GM11168 (cell line): ENCODE measurements around the gene RBM28.

Experiments used
- in situ Hi-C: fragments of 300-500 bp; cut with MboI; formaldehyde crosslinking; loops from one replicate; pipeline ENCODE4 v1.12.0; 2022; ENCODE audit warnings: low sequenced_read_pairs; ENCODE audit not compliant: unreplicated experiment

RBM28 gene, protein sequence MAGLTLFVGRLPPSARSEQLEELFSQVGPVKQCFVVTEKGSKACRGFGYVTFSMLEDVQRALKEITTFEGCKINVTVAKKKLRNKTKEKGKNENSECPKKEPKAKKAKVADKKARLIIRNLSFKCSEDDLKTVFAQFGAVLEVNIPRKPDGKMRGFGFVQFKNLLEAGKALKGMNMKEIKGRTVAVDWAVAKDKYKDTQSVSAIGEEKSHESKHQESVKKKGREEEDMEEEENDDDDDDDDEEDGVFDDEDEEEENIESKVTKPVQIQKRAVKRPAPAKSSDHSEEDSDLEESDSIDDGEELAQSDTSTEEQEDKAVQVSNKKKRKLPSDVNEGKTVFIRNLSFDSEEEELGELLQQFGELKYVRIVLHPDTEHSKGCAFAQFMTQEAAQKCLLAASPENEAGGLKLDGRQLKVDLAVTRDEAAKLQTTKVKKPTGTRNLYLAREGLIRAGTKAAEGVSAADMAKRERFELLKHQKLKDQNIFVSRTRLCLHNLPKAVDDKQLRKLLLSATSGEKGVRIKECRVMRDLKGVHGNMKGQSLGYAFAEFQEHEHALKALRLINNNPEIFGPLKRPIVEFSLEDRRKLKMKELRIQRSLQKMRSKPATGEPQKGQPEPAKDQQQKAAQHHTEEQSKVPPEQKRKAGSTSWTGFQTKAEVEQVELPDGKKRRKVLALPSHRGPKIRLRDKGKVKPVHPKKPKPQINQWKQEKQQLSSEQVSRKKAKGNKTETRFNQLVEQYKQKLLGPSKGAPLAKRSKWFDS

GRCh38 chr7:128343554-128344430 lies at the start of gene RBM28:
Gene RBM28, minus strand, starts transcription at chr7:128343908. Its CDS starts 115 bp downstream, at chr7:128343793.
- in situ Hi-C loops = no loop called here

- in situ Hi-C loops = no loop called here
Measured at GRCh38 chr7:128392446-128393327, 49.0 kb upstream of the RBM28 start.

- in situ Hi-C loops = no loop called here
Measured at GRCh38 chr7:128391805-128392204, 48.1 kb upstream of the RBM28 start.

DNA sequence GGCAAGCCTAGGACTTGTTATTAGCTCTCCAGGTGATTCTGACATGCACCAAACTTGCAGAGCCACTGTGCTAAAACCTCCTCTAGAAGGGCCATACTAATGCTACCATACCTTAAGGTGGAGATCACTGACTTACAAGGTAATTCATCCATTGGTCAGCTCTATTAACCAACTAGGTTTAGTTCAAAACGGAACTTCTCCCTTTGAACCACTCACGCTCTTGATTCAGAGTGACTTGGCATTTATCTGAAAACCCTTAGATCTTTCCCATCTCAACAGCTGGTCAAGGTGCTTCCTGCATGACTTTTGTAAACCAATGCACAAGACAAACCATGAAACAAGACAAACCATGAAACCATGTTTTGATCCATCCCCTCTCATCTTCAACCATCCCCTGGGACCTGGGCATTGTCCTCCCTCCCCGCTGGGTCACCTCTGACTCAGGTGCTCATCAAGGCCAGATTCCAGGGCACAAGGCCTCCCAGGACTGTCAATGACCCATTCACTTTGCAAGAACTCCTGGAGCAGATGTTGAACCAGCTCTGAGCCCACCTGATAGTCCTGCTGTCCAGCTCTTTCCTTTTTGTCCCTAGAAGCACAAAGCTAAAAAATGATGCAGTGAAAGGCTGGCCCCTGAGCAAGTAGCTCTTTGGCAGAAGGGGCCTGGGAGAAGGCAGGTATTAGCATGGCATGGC lies 47.3 kb upstream of the RBM28 start:
- in situ Hi-C loops = no loop called here

GRCh38 chr7:128389618-128390329 lies 46.1 kb upstream of the RBM28 start:
- in situ Hi-C loops = no loop called here

DNA sequence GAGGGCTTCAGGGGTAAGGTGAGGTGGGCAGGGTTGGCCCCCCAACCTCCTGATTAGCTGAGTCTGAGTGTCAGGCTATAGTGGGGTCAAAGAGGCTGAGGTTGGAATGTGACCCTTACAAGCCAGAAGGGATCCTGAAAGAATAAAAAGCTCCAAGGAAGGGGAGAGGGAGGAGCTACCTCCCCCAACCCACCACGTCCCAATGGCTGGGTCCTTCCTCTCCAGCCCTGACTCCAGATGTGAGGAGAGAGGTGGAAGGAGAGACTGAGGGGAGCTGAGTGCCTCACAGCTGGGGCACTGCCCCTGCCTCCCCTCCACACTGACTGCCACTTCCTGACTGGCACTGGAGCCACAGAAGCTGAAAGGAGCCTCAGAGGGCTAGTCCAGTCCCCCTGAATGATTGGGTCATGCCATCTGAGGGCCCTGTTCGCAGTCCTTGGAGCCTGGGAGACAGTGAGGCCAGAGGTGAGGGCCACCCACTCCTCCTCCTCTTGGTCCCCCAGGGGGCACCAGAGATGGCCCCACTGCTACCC lies 45.4 kb upstream of the RBM28 start:
- in situ Hi-C loops = no loop called here

DNA sequence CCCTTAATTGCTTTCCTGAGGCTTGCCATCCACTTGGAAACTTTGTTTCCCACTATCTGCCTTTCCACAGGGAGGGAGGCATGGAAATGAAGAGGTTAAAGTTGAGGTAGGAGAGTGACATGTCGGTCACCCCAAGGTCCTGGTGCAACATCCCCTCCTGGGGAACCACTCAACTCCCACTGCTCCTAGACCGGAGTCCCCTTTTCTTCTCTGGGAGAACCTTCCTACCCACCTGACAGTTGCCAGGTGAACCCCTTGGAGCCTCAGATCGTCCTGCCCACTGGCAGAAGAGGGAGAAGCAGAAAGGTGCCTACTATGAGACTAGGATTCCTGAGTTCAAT lies 44.4 kb upstream of the RBM28 start:
- in situ Hi-C loops = no loop called here

DNA sequence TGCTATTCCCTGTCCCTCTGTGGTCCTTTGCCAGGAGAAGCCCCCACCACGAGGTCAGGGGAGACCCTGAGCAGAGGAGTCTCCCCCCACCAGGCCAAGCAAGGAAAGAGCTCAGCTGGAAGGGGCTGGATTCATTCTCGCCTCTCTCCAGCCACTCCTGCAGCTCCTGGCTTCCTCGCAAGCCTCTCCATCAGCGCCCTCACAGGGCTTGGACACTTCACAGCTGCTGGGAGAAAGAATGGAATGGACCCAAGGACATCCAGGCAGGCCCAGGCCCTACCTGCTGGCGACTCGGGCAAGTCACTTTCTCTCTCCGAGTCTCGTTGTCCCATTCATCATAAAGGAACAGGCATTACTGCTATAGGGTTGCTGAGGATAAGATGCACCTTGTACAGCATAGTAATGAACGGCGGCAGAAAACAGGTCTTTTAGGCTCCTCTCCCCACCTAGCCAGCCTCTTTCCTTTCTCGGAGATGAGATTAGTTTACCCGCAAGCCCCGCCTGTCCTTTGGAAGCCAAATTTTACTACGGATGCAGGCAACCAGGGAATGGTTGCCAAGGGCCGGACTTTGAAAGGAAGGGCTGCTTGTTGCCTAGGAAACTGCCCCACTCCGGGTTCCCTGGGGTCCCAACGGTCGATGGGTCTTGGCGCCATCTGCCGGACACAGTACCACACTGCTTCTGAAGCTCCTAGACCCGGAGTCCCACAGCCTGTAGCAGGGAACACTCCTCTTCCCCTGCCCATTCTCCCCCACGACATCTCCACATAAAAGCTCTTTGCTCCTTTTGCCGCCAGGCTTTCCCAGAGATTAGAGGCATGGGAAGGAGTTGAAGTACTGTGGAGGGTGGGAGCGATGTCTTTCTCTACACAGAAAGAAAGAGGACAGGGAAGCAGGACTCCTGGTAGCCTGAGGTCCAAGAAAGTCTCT lies 43.8 kb upstream of the RBM28 start:
- in situ Hi-C loops = no loop called here

DNA sequence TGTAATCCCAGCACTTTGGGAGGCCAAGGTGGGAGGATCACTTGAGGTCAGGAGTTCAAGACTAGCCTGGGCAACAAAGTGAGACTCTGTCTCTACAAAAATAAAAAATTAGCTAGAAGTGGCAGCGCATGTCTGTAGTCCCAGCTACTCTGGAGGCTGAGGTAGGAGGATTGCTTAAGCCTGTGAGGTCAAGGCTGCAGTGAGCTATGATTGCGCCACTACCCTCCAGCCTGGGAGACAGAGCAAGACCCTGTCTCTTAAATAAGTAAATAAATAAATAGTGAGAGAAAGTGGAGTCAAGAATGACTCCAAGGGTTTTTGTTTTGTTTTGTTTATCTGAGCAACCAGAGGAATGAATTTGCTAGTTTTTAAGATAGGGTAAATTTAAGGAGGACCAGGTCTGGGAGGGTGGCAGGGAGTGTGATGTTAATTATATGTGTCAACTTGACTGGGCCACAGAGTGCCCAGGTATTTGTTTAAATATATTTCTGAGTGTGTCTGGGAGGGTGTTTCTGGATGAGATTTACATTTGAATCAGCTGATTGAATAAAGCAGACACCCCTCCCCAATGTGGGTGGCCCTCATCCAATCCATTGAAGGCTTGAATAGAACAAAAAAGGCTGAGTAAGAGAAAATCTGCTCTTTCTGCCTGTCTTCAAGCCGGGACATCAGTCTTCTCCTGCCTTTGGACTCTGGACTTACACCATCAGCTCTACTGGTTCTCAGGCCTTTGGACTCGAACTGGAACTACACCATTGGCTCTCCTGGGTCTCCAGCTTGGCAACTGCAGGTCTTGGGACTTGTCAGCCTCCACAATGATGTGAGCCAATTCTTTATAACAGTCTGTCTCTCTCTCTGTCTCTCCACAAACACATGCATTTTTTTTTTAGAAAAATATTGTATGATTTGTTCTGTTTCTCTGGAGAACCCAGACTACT lies 42.5 kb upstream of the RBM28 start:
- in situ Hi-C loops = no loop called here

GRCh38 chr7:128384726-128385125 lies 41.0 kb upstream of the RBM28 start:
- in situ Hi-C loops = no loop called here

GRCh38 chr7:128383776-128384175 lies 40.1 kb upstream of the RBM28 start:
- in situ Hi-C loops = no loop called here

- in situ Hi-C loops = no loop called here
Measured at GRCh38 chr7:128381161-128381821, 37.6 kb upstream of the RBM28 start.

DNA sequence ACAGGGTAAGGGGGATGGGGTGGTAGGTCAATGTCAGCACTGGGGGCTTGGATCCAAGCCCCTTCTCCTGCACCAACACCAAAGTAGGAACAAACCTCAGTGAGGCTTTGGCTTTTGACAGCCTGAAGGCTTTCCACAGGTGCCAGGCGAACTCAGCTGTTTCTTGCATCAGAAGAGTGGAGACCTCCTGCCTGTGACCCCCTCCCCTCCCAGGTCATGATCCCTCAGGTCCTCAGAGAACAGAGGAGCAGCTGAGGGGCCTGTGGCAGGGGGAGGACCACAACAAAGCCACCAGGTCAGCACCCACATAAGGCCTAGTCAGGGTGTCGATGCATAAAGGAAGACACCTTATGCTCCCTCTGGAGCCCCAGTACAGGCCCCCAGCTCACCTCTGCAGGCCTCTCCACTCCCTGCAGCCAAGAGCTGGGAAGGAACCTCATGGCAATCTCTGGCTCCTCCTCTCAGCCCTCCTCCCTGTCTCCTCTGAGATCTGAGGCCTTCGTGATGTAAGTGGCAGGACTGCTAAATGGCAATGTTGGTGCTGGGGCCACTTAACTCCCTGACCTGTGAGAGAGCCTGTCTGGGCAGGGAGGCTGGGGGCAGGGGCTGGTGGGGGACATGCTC lies 36.9 kb upstream of the RBM28 start:
- in situ Hi-C loops = no loop called here

DNA sequence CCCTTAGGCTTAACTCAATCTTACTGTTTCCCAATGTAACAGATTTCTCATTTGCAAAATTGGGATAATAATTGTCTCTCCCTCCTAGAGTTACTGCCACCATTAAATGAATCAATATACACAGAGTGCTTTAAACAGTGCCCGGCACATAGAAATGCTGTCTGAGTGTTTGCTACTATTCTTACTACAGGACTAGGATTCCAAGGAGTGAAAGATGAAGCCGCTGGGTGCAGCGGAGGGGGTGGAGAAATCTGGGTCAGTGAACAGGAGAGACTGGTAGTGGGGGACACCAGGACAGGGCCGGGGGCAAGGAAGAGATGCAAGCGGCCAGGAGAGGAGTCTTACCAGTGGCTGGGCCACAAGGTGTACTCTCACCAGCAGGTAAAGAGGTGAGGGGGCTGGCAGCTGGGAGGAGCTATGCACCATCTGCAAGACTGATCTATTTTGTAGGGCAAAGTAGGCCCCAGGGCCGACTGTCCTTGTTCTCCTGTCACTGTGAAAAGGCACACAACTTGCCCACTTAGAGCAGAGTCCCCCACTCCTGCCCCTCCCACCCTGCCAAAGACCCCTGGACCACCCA lies 36.3 kb upstream of the RBM28 start:
- in situ Hi-C loops = no loop called here

- in situ Hi-C loops = no loop called here
Measured at GRCh38 chr7:128378637-128379036, 34.9 kb upstream of the RBM28 start.
